Activated CD8-positive, alpha-beta memory T cell treated with anti-CD3 and anti-CD28 coated beads, Interleukin-2, amount 50 U/mL, for 4 hours (primary cell): Measurements from ENCODE around the gene RGS1.

Experiments
- DNase-seq: peaks from one replicate; pipeline ENCODE4 v3.0.0-alpha.2; 2020

Gene RGS1

GRCh38 chr1:192627901-192628300 is 52.3 kb downstream of the RGS1 start:
- no peak for DNase-seq

- DNase-seq, result no peak
Measured at GRCh38 chr1:192628396-192629057, 53.0 kb downstream of the RGS1 start.

- no peak for DNase-seq
Measured at GRCh38 chr1:192629612-192630011, 54.0 kb downstream of the RGS1 start.
